GOT3 (cell line): ENCODE results near the gene RRP9.
"Not testable (repeated sequence)": the region's sequence is repeated elsewhere in the genome, so short reads cannot be mapped to it uniquely, and the experiment has no call there.

Source experiments
- DNase-seq: peaks from one replicate; lab custom pipeline; 2025; ENCODE audit warnings: mixed read lengths; lab: John Stamatoyannopoulos, UW

The RRP9 gene

GRCh38 chr3:51938780-51939425 is 2.8 kb downstream of the RRP9 start:
- no peak for DNase-seq

- DNase-seq, result no peak
Measured at GRCh38 chr3:51937611-51938450, 3.9 kb downstream of the RRP9 start.

- DNase-seq, result no peak
Measured at GRCh38 chr3:51937014-51937413, 4.7 kb downstream of the RRP9 start.

GRCh38 chr3:51935886-51936755 is 5.6 kb downstream of the RRP9 start:
- no peak for DNase-seq

- no peak for DNase-seq
Measured at GRCh38 chr3:51934991-51935885, 6.5 kb downstream of the RRP9 start.

- DNase-seq, result no peak
Measured at GRCh38 chr3:51934139-51934850, 7.4 kb downstream of the RRP9 start.

DNA sequence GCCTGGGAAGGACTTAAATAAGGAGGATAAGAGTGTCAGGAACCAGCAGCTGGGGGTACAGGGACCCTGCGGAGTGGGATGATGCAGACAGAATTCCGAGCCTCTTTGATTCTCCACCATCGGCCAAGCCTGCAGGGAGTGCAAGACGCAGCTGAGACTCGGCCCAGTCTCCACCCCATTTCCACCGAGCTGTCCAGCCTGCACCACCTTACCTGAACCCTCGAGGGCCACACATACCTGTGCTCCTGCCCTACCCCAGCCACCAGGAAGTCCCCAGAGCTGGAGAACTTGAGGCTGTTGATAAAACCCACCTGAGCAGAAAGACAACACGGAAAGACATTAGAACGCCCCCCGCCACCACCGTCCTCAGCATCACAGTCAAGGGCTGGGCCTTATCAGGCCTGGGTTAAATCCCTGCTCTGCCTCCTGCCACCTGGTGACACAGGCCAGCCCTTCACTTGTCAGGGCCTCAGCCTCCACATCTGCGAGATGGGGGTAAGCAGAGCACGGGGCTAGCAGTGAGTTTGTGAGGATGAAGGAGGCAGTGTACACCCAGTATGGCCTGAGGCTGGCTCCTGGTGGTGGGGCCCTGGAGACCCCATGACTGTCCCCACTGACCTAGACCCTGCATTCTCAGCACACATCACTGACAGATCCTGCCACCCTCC is 8.1 kb downstream of the RRP9 start:
- no peak for DNase-seq

GRCh38 chr3:51932471-51933370 is 9.0 kb downstream of the RRP9 start:
- no peak for DNase-seq

DNA sequence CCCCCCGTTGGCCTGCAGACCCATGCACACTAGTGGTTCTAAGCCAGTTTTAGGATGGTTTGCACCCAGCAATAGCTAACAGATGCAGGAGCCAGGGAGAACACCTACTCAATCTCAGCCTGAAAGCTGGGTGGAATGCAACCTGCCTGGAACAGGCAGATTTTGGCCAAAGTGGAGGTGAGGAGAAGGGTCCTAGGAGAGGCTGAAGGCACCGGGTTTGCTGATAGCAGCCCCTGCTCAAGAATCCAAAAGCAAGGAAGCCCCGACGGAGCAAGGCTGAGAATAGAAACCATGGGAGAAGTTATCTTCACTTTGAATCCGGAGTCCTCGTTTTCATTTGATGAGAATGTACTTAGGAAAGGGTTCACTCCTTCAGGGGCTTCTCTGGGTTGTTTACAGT is 9.9 kb downstream of the RRP9 start:
- no peak for DNase-seq

DNA sequence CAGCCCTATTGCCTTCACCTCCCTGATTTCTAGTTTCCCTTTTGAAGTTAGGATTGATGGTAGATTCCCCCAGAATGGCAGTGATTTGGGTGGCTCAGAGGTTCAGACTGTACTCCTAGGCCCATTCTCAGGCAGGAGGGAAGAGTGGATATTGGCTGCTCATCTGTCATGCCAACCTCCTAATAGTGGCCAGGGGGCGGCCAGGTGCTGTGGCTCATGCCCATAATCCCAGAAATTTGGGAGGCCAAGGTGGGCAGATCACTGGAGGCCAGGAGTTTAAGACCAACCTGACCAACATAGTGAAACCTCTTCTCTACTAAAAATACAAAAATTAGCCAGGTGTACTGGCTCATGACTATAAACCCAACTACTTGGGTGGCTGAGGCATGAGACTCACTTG is 11.3 kb downstream of the RRP9 start:
- no peak for DNase-seq

DNA sequence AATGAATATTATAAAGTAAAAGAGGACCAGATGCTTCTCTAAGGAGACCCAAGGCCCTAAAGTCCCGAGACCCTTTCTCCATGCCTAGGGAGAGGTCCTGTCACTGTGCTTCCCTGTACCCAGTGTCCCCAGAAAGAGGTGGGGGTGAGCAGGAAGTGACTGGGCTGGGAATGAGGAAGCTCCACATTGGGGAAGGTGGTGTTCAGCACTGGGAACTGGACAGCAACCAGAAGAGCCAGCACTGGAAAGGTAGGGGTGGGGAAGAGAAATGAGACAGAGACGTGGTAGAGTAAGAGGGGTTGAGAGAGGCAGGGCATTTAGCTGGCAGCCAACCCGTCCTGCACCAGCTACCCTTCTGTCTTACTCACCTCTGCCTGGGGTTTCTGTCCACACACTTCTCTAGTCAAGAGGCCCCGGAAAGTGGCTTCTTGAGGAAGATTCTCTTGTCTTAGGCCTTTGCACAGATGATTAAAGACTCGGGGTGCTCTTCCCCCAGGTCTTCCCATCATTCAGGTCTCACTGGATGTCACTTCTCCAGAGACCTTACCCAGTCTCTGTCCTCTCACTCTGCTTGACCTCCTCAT is 12.2 kb downstream of the RRP9 start:
- DNase-seq, result no peak

- DNase-seq, result not testable (repeated sequence)
Measured at GRCh38 chr3:51928981-51929380, 12.7 kb downstream of the RRP9 start.

- no peak for DNase-seq
Measured at GRCh38 chr3:51928438-51928837, 13.3 kb downstream of the RRP9 start.

DNA sequence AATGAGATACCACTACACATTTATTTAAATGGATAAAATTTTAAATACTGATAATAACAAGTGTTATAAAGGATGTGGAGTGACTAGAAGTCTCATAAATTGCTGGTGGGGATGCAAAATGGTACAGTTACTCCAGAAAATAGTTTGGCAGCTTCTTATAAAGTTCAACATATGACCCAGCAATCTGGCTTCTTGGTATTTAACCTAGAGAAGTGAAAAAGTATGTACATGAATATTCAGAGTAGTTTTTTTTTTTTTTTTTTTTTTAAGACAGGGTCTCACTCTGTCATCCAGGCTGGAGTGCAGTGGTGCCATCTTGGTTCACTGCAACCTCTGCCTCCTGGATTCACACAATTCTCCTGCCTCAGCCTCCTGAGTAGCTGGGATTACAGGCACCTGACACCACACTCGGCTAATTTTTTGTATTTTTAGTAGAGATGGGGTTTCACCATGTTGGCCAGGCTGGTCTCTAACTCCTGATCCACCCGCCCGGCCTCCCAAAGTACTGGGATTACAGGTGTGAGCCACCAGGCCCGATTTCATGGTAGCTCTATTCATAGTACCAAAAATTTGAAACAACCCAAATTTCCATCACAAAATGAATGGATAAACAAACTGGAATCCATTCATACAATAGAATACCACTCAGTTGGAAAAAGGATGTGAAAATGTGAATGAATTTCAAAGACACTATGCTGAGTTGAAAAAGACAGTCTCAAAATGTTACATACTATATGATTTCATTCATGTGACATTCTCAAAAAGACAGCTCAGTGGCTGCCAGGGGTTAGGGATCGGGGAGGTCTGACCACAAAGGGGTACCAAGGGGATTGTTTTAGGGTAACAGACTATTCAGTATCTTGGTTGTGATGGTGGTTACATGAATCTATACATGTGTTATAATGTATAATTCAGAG is 14.4 kb downstream of the RRP9 start:
- no peak for DNase-seq

DNA sequence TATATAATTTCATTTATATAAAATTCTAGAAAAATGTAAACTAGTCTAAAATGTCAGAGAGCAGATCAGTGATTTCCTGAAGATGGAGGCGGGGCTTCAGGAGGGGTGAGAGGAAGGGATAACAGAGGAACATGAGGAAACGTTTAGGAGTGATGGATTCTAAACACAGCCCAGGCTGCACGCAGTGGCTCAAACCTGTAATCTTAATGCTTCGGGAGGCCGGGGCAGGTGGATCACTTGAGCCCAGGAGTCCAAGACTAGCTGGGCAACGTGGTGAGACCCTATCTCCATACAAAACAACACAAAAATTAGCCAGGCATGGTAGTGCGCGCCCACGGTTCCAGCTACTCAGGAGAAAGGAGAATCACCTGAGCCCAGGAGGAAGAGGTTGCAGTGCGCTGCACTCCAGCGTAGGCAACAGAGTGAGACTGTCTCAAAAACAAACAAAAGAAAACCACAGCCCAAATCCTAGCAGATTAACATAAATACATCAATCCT is 20.6 kb downstream of the RRP9 start:
- no peak for DNase-seq

DNA sequence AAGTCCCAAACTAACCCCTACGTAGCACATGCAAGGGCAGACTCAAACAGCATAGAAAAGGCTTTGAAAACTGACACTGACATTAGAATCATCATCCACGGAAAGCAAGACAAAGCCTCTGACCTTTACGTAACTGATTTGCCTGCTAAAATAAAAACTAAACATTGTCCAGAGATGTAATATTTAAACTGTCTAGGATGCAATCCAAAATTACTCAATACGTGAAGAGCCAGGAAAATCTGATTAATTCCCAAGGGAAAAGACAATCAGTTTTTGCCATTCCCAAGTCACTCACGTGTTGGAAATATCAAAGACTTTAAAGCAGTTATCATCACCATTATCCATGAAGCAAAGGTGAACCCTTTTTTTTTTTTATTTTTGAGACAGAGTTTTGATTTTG is 25.3 kb downstream of the RRP9 start:
- DNase-seq, result no peak

- DNase-seq, result no peak
Measured at GRCh38 chr3:51908026-51908425, 33.7 kb downstream of the RRP9 start.
